ENCODE results near the gene PATL2. TPM values are rescaled to one million over a fixed set of nuclear protein-coding genes. Genes with fewer than 3 reads are reported as not detected.

PATL2 gene
- total RNA-seq, 4 donors from 2014 or later, result 0.22 to 3.8 (median 1.7) TPM

DNA sequence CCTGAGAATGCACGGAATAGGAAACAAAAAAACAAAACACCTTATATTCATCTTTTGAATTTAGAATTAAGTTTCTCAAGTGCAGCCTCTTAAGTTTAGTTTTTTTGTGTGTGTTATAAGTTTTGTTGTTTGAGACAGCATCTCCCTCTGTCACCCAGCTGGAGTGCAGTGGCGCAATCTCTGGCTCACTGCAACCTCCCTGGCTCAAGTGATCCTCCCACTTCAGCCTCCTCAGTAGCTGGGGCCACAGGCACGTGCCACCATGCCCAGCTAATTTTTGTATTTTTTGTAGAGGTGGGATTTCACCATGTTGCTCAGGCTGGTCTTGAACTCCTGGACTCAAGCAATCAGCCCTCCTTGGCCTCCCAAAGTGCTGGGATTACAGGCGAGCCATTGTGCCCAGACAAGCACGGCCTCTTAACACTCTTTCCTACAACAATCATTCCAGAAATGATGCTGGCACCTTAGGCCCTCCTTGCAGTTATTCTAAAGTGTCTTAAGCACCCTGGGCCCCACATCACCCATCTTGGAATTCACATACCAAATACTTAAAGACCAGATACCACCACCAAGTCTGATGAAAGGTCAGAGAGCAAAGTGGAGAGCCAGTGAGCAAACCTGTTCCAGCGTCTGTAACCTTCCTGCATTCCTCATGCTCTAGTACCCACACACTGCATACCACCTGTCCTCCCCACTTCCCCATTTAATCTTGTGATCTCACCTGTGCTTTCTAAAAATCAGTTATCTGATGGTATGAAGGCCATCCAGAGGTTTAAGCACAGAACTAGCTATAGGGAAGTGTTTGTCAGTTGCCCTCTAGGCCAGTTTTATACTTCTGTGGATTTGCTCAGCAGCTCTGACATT is 40.8 kb downstream of the PATL2 start:
- H3K27ac ChIP-seq, result peak overlapping the region; percentile 22 to 82 (median 53)
- TF ChIP-seq, protein P1, sequence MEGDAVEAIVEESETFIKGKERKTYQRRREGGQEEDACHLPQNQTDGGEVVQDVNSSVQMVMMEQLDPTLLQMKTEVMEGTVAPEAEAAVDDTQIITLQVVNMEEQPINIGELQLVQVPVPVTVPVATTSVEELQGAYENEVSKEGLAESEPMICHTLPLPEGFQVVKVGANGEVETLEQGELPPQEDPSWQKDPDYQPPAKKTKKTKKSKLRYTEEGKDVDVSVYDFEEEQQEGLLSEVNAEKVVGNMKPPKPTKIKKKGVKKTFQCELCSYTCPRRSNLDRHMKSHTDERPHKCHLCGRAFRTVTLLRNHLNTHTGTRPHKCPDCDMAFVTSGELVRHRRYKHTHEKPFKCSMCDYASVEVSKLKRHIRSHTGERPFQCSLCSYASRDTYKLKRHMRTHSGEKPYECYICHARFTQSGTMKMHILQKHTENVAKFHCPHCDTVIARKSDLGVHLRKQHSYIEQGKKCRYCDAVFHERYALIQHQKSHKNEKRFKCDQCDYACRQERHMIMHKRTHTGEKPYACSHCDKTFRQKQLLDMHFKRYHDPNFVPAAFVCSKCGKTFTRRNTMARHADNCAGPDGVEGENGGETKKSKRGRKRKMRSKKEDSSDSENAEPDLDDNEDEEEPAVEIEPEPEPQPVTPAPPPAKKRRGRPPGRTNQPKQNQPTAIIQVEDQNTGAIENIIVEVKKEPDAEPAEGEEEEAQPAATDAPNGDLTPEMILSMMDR (IDR thresholded peaks at IDR 0.05), result no peak
- no peak for TF ChIP-seq POLR2A (IDR thresholded peaks at IDR 0.05)
- no peaks in the 10 kb centered on the region for H3K27me3 ChIP-seq
- H3K4me3 ChIP-seq (replicated peaks in 1 of 3), result no peak overlapping the region
- WGBS, 2 donors, result 72 to 80% methylated on average over 6 of the region's 6 CpGs
- DNase-seq, result peak; percentile 33 to 48
- intact Hi-C loops (cut with DNase I), result no loop called here
- peaks cover 9 to 18% of the 10 kb centered on the region in 2 donors for H3K4me1 ChIP-seq
- H3K36me3 ChIP-seq, result no peaks in the 10 kb centered on the region
- H3K9me3 ChIP-seq, result no peaks in the 10 kb centered on the region

DNA sequence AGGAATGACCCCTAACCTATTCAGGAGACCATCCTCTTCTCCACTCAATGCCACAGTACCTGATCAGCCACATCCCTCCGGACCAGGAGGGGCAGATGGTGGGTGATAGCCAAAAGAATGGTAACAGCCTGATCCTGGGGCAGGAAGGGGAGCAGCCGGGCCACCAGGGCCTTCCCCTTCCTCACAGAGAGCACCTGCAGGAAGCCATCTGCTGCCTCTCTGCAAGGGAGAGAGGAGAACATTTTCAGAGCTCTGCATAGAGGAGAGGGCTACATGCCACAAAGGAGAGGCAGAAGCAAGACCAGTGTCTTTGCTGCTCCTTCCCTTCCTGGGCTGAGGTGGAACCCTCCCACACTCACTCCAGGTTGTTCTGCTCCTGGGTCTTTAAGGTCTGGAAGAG is 42.2 kb downstream of the PATL2 start:
- no peaks in the 10 kb centered on the region for H3K9me3 ChIP-seq
- peaks cover 11 to 24% of the 10 kb centered on the region in 2 donors for H3K4me1 ChIP-seq
- intact Hi-C loops (cut with DNase I), result loop anchor here (5.0 to 10.0 kb wide), 2 partner anchors 68 to 84 kb away; partner anchors contain the start of gene TRIM69
- no peak overlapping the region for H3K4me3 ChIP-seq (replicated peaks in 1 of 3)
- H3K27me3 ChIP-seq, result no peaks in the 10 kb centered on the region
- H3K27ac ChIP-seq, result no peak overlapping the region
- DNase-seq, result no peak
- H3K36me3 ChIP-seq, result no peaks in the 10 kb centered on the region
- WGBS, 2 donors, result 72 to 100% methylated on average over 2 of the region's 2 CpGs
- TF ChIP-seq POLR2A (IDR thresholded peaks at IDR 0.05), result no peak
- TF ChIP-seq, protein P1 (IDR thresholded peaks at IDR 0.05), result no peak

DNA sequence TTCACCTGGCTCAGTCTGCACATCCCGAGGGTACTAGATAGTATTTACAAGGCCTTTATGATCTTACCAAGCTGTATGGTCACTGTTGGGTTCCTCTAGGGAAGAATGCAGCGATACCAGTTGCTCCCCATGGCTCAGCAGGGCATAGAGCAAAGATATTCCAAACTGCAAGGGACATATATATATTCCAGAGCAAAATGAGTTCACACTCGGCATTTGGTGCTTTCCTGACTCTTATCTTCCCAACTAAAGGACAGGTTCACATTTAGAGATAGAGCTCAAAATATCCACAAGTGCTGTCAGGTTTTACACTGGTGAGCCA is 44.1 kb downstream of the PATL2 start:
- Histone ChIP-seq H3K36me3 (no peaks in the 10 kb centered on the region), H3K27me3 (no peaks in the 10 kb centered on the region), H3K9me3 (no peaks in the 10 kb centered on the region), H3K4me3 (replicated peaks in 1 of 3) (no peak overlapping the region), H3K27ac (no peak overlapping the region), H3K4me1 (peaks cover 20 to 25% of the 10 kb centered on the region in 2 donors)
- 65 to 70% methylated on average over 3 of the region's 3 CpGs for WGBS, 2 donors
- intact Hi-C loops (cut with DNase I), result loop anchor here (5.0 to 10.0 kb wide), 2 partner anchors 70 to 82 kb away; partner anchors contain the start of gene TRIM69
- DNase-seq, result no peak
- TF ChIP-seq, protein P1 (IDR thresholded peaks at IDR 0.05), result no peak

DNA sequence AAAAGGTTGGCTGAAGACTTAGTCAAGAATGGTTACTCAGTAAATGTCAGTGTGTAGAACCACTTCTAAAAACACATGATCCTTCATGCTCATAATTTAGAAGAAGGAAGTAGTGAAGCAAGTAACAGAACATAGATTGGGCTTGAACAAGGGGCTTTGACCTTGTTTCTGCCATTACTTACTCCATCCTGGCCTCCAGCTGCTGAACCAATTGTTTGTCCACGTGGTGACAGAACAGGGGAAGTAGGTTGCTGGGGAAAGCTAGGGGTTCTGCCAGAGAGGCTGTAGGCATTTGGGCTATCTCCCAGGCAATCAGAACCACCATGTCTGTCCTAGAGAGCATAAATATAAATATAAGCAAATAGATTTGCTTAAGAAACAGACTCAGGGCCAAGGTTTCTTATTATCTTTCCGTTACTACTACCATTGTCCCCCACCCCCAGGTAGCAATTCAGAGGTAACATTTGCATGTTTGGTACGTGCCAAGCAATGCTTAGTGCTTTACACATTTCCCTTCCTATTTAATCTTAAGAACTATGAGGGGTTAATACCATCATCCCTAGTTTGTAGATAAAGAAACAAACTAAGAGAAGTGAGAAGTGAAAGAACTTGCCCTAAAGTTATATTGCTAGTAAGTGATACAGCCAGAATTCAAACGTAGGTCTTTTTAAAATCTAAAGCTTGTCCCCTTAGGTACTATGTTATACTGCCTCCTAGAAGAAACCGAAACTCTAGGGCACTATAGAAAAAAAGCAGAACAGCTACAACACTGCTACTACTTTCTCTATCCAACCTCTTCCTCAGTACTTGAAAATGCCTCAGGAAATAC is 44.7 kb downstream of the PATL2 start:
- H3K4me1 ChIP-seq, result peaks cover 22 to 25% of the 10 kb centered on the region in 2 donors
- H3K27me3 ChIP-seq, result no peaks in the 10 kb centered on the region
- H3K36me3 ChIP-seq, result no peaks in the 10 kb centered on the region
- DNase-seq, result no peak
- intact Hi-C loops (cut with DNase I), result loop anchor here (5.0 to 10.0 kb wide), 2 partner anchors 71 to 82 kb away; partner anchors contain the start of gene TRIM69
- 65 to 67% methylated on average over 5 of the region's 5 CpGs for WGBS, 2 donors
- TF ChIP-seq, protein P1 (IDR thresholded peaks at IDR 0.05), result no peak
- no peak for TF ChIP-seq POLR2A (IDR thresholded peaks at IDR 0.05)
- H3K27ac ChIP-seq, result no peak overlapping the region
- no peak overlapping the region for H3K4me3 ChIP-seq (replicated peaks in 1 of 3)
- H3K9me3 ChIP-seq, result no peaks in the 10 kb centered on the region

Measured in thyroid gland (tissue), 4 donors.